GM23338 (cell line): Measurements from ENCODE around the gene FOXL2. TPM values are rescaled to one million over a fixed set of nuclear protein-coding genes. Genes with fewer than 3 reads are reported as not detected.

Experiments used
- ATAC-seq: fragments of 200-7000 bp; cut with Tn5 transposase; 3 replicates; pipeline ENCODE4 v1.9.1; 2020
- DNase-seq: peaks from one replicate; pipeline ENCODE4 v3.0.0-alpha.2; 2015; ENCODE audit warnings: low spot score
- H2AFZ ChIP-seq: fragments of 200-600 bp; sonication (generic); 2 replicates; pipeline ENCODE4 v1.8.0; 2016; ENCODE audit warnings: antibody characterized with exemption, mild to moderate bottlenecking, moderate library complexity
- H3F3A ChIP-seq: fragments of 200-600 bp; sonication (generic); replicated peaks from 2 replicates; pipeline ENCODE4 v1.8.0; 2017; ENCODE audit warnings: antibody characterized with exemption, mixed run types, low read depth
- H3K27ac ChIP-seq: fragments of 200-600 bp; sonication (generic); 2 replicates; pipeline ENCODE4 v1.6.1; 2016; ENCODE audit warnings: low read depth
- H3K27me3 ChIP-seq: fragments of 200-600 bp; sonication (generic); 2 replicates; pipeline ENCODE4 v1.8.0; 2016; ENCODE audit warnings: mild to moderate bottlenecking, mixed run types, moderate library complexity; ENCODE audit not compliant: insufficient read depth
- H3K36me3 ChIP-seq: fragments of 200-600 bp; sonication (generic); 2 replicates; pipeline ENCODE4 v1.8.0; 2016; ENCODE audit warnings: mild to moderate bottlenecking; ENCODE audit not compliant: insufficient read depth
- H3K4me1 ChIP-seq: fragments of 200-600 bp; sonication (generic); 2 replicates; pipeline ENCODE4 v1.8.0; 2016; ENCODE audit warnings: mild to moderate bottlenecking, moderate library complexity; ENCODE audit not compliant: insufficient read depth
- H3K4me2 ChIP-seq: fragments of 200-600 bp; sonication (generic); 2 replicates; pipeline ENCODE4 v1.7.1; 2017; ENCODE audit warnings: mixed run types
- H3K4me3 ChIP-seq: fragments of 200-600 bp; sonication (generic); 2 replicates; pipeline ENCODE4 v1.6.1; 2016; ENCODE audit warnings: mixed run types
- H3K79me2 ChIP-seq: fragments of 200-600 bp; sonication (generic); replicated peaks from 2 replicates; pipeline ENCODE4 v1.8.0; 2017; ENCODE audit warnings: mild to moderate bottlenecking; ENCODE audit not compliant: insufficient read depth
- H3K9me2 ChIP-seq: fragments of 200-600 bp; sonication (generic); 2 replicates; pipeline ENCODE4 v1.8.0; 2017; ENCODE audit not compliant: insufficient read depth
- H4K20me1 ChIP-seq: fragments of 200-600 bp; sonication (generic); replicated peaks from 2 replicates; pipeline ENCODE4 v1.8.0; 2017; ENCODE audit warnings: mild to moderate bottlenecking; ENCODE audit not compliant: insufficient read depth
- H3K27ac Mint-ChIP-seq: 2 replicates; pipeline ENCODE4 v1.8.0; 2020; ENCODE audit warnings: inconsistent platforms, mild to moderate bottlenecking, moderate library complexity, mixed read lengths
- H3K27me3 Mint-ChIP-seq: 3 replicates; pipeline ENCODE4 v1.8.0; 2022; ENCODE audit warnings: low read depth, mild to moderate bottlenecking, moderate library complexity, mixed read lengths, inconsistent platforms; ENCODE audit not compliant: insufficient read depth, poor library complexity
- H3K36me3 Mint-ChIP-seq: 3 replicates; pipeline ENCODE4 v1.8.0; 2021; ENCODE audit warnings: low read depth, mild to moderate bottlenecking, inconsistent platforms, moderate library complexity, mixed read lengths
- H3K4me1 Mint-ChIP-seq: 3 replicates; pipeline ENCODE4 v1.8.0; 2020; ENCODE audit warnings: mild to moderate bottlenecking, inconsistent platforms, mixed read lengths
- H3K4me3 Mint-ChIP-seq: 3 replicates; pipeline ENCODE4 v1.8.0; 2021; ENCODE audit warnings: moderate library complexity, mild to moderate bottlenecking, inconsistent platforms, mixed read lengths
- H3K9me3 Mint-ChIP-seq: 3 replicates; pipeline ENCODE4 v1.8.0; 2020; ENCODE audit warnings: moderate library complexity, mild to moderate bottlenecking, inconsistent platforms, mixed read lengths
- CREB1 ChIP-seq: fragments of 250-450 bp; sonication (Bioruptor Pico); IDR thresholded peaks from 2 replicates; pipeline ENCODE4 v1.5.0; 2020; ENCODE audit warnings: low read depth, mild to moderate bottlenecking, moderate library complexity
- EZH2 ChIP-seq: fragments of 200-600 bp; sonication (generic); IDR thresholded peaks from one replicate; pipeline ENCODE4 v1.8.0; 2017; ENCODE audit warnings: antibody characterized with exemption, mild to moderate bottlenecking, low read depth; ENCODE audit not compliant: unreplicated experiment
- EZH2phosphoT487 ChIP-seq: fragments of 200-600 bp; sonication (generic); IDR thresholded peaks from one replicate; pipeline ENCODE4 v1.8.1; 2018; ENCODE audit warnings: antibody characterized with exemption; ENCODE audit not compliant: unreplicated experiment
- JUNB ChIP-seq: IDR thresholded peaks from one replicate; pipeline ENCODE4 v1.6.1; 2016; ENCODE audit warnings: antibody characterized with exemption; ENCODE audit not compliant: unreplicated experiment
- NANOG ChIP-seq: IDR thresholded peaks from 2 replicates; pipeline ENCODE4 v1.6.1; 2016; ENCODE audit warnings: antibody characterized with exemption, borderline replicate concordance
- POLR2AphosphoS5 ChIP-seq: IDR thresholded peaks from 2 replicates; pipeline ENCODE4 v1.6.1; 2016; ENCODE audit warnings: antibody characterized with exemption, low read depth
- STAT1 ChIP-seq: IDR thresholded peaks from one replicate; pipeline ENCODE4 v1.6.1; 2016; ENCODE audit warnings: antibody characterized with exemption; ENCODE audit not compliant: unreplicated experiment
- ZNF114 ChIP-seq: fragments of 250-450 bp; sonication (Bioruptor Pico); IDR thresholded peaks from 2 replicates; pipeline ENCODE4 v1.5.0; 2020; ENCODE audit warnings: mild to moderate bottlenecking, moderate library complexity
- ZNF331 ChIP-seq: fragments of 250-450 bp; sonication (Bioruptor Pico); IDR thresholded peaks from 2 replicates; pipeline ENCODE4 v1.5.0; 2020; ENCODE audit warnings: low read depth, mild to moderate bottlenecking, moderate library complexity
- polyA plus RNA-seq: library from polyadenylated mRNA; unstranded; fragments of >200 nt; fragmentation: Nextera tagmentation; extraction: Ambion mirVana; gene quantifications from 2 replicates; pipeline ENCODE4 v1.2.1, GENCODE V29; 2016
- total RNA-seq: library from RNA; depleted of rRNA; stranded (reverse); fragments of >200 nt; shearing (Covaris generic); gene quantifications from 2 replicates; pipeline ENCODE4 v1.2.3, GENCODE V29; 2014
- TF ChIP-seq, protein P1 (sequence below): IDR thresholded peaks from one replicate; pipeline ENCODE4 v1.6.1; 2018; ENCODE audit warnings: antibody characterized with exemption; ENCODE audit not compliant: unreplicated experiment
- TF ChIP-seq, protein P2 (sequence below): fragments of 250-450 bp; sonication (Bioruptor Pico); IDR thresholded peaks from 2 replicates; pipeline ENCODE4 v1.5.0; 2020; ENCODE audit warnings: mild to moderate bottlenecking, moderate library complexity
- TF ChIP-seq, protein P3 (sequence below), 2 experiments: fragments of 200-600 bp in 1 of 2; sonication (generic) in 1 of 2; conservative IDR thresholded peaks; 2 replicates each; pipeline versions ENCODE4 v1.5.1 to v1.6.1; 2016 to 2017; ENCODE audit warnings: antibody characterized with exemption in 2 of 2, low read depth in 2 of 2, mild to moderate bottlenecking in 2 of 2, moderate library complexity in 1 of 2
- TF ChIP-seq, protein P4 (sequence below): IDR thresholded peaks from 2 replicates; pipeline ENCODE4 v1.6.1; 2016; ENCODE audit warnings: antibody characterized with exemption

Gene FOXL2
- total and polyA plus RNA-seq, 2 experiments from 2014 or later: 0.89 to 3.5 TPM

DNA sequence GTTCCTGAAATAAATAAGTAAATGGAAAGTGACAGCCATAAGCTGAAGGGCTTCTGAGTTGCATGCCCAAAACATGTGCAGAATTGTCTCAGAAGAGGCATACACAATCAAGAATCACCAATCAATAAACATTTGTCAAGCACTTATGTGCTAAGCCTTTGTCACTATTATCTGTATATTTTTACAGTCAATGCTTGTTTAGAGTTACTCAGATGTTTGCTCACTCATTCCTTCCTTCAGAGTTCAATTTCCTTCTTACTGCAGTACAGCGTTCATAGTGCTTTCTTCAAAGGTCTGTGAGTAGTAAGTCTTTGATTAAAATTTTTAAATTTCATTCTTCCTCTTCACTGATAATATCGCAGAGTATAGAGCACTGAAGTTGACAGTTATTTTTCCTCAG is 17.3 kb upstream of the FOXL2 start:
- Histone ChIP-seq H3F3A (no peaks in the 10 kb centered on the region), H3K36me3 (no peaks in the 10 kb centered on the region), H3K4me3 (no peak overlapping the region), H3K27ac (no peak overlapping the region), H3K4me1 (no peaks in the 10 kb centered on the region), H3K27me3 (peaks cover 14% of the 10 kb centered on the region), H3K9me2 (no peaks in the 10 kb centered on the region), H3K79me2 (no peaks in the 10 kb centered on the region), H2AFZ (no peak overlapping the region), H3K4me2 (no peak overlapping the region), H4K20me1 (no peaks in the 10 kb centered on the region)
- peaks cover 9% of the 10 kb centered on the region for H3K36me3 Mint-ChIP-seq
- ATAC-seq (no peak), DNase-seq (no peak)
- TF ChIP-seq, protein P1, sequence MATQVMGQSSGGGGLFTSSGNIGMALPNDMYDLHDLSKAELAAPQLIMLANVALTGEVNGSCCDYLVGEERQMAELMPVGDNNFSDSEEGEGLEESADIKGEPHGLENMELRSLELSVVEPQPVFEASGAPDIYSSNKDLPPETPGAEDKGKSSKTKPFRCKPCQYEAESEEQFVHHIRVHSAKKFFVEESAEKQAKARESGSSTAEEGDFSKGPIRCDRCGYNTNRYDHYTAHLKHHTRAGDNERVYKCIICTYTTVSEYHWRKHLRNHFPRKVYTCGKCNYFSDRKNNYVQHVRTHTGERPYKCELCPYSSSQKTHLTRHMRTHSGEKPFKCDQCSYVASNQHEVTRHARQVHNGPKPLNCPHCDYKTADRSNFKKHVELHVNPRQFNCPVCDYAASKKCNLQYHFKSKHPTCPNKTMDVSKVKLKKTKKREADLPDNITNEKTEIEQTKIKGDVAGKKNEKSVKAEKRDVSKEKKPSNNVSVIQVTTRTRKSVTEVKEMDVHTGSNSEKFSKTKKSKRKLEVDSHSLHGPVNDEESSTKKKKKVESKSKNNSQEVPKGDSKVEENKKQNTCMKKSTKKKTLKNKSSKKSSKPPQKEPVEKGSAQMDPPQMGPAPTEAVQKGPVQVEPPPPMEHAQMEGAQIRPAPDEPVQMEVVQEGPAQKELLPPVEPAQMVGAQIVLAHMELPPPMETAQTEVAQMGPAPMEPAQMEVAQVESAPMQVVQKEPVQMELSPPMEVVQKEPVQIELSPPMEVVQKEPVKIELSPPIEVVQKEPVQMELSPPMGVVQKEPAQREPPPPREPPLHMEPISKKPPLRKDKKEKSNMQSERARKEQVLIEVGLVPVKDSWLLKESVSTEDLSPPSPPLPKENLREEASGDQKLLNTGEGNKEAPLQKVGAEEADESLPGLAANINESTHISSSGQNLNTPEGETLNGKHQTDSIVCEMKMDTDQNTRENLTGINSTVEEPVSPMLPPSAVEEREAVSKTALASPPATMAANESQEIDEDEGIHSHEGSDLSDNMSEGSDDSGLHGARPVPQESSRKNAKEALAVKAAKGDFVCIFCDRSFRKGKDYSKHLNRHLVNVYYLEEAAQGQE: no peak
- TF ChIP-seq CREB1 (CRISPR knock-in tag) (no peak), POLR2AphosphoS5 (no peak), EZH2phosphoT487 (no peak), JUNB (no peak), ZNF331 (CRISPR knock-in tag) (no peak), STAT1 (no peak), NANOG (no peak), ZNF114 (CRISPR knock-in tag) (no peak), EZH2 (no peak)
- TF ChIP-seq, protein P2, sequence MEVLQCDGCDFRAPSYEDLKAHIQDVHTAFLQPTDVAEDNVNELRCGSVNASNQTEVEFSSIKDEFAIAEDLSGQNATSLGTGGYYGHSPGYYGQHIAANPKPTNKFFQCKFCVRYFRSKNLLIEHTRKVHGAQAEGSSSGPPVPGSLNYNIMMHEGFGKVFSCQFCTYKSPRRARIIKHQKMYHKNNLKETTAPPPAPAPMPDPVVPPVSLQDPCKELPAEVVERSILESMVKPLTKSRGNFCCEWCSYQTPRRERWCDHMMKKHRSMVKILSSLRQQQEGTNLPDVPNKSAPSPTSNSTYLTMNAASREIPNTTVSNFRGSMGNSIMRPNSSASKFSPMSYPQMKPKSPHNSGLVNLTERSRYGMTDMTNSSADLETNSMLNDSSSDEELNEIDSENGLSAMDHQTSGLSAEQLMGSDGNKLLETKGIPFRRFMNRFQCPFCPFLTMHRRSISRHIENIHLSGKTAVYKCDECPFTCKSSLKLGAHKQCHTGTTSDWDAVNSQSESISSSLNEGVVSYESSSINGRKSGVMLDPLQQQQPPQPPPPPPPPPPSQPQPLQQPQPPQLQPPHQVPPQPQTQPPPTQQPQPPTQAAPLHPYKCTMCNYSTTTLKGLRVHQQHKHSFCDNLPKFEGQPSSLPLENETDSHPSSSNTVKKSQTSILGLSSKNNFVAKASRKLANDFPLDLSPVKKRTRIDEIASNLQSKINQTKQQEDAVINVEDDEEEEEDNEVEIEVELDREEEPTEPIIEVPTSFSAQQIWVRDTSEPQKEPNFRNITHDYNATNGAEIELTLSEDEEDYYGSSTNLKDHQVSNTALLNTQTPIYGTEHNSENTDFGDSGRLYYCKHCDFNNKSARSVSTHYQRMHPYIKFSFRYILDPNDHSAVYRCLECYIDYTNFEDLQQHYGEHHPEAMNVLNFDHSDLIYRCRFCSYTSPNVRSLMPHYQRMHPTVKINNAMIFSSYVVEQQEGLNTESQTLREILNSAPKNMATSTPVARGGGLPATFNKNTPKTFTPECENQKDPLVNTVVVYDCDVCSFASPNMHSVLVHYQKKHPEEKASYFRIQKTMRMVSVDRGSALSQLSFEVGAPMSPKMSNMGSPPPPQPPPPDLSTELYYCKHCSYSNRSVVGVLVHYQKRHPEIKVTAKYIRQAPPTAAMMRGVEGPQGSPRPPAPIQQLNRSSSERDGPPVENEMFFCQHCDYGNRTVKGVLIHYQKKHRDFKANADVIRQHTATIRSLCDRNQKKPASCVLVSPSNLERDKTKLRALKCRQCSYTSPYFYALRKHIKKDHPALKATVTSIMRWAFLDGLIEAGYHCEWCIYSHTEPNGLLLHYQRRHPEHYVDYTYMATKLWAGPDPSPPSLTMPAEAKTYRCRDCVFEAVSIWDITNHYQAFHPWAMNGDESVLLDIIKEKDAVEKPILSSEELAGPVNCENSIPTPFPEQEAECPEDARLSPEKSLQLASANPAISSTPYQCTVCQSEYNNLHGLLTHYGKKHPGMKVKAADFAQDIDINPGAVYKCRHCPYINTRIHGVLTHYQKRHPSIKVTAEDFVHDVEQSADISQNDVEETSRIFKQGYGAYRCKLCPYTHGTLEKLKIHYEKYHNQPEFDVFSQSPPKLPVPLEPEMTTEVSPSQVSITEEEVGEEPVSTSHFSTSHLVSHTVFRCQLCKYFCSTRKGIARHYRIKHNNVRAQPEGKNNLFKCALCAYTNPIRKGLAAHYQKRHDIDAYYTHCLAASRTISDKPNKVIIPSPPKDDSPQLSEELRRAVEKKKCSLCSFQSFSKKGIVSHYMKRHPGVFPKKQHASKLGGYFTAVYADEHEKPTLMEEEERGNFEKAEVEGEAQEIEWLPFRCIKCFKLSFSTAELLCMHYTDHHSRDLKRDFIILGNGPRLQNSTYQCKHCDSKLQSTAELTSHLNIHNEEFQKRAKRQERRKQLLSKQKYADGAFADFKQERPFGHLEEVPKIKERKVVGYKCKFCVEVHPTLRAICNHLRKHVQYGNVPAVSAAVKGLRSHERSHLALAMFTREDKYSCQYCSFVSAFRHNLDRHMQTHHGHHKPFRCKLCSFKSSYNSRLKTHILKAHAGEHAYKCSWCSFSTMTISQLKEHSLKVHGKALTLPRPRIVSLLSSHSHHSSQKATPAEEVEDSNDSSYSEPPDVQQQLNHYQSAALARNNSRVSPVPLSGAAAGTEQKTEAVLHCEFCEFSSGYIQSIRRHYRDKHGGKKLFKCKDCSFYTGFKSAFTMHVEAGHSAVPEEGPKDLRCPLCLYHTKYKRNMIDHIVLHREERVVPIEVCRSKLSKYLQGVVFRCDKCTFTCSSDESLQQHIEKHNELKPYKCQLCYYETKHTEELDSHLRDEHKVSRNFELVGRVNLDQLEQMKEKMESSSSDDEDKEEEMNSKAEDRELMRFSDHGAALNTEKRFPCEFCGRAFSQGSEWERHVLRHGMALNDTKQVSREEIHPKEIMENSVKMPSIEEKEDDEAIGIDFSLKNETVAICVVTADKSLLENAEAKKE: no peak
- TF ChIP-seq, protein P3, sequence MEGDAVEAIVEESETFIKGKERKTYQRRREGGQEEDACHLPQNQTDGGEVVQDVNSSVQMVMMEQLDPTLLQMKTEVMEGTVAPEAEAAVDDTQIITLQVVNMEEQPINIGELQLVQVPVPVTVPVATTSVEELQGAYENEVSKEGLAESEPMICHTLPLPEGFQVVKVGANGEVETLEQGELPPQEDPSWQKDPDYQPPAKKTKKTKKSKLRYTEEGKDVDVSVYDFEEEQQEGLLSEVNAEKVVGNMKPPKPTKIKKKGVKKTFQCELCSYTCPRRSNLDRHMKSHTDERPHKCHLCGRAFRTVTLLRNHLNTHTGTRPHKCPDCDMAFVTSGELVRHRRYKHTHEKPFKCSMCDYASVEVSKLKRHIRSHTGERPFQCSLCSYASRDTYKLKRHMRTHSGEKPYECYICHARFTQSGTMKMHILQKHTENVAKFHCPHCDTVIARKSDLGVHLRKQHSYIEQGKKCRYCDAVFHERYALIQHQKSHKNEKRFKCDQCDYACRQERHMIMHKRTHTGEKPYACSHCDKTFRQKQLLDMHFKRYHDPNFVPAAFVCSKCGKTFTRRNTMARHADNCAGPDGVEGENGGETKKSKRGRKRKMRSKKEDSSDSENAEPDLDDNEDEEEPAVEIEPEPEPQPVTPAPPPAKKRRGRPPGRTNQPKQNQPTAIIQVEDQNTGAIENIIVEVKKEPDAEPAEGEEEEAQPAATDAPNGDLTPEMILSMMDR (conservative IDR thresholded peaks at IDR 0.05; ENCODE audit: low read depth in 2 of 2): no peak
- TF ChIP-seq, protein P4, sequence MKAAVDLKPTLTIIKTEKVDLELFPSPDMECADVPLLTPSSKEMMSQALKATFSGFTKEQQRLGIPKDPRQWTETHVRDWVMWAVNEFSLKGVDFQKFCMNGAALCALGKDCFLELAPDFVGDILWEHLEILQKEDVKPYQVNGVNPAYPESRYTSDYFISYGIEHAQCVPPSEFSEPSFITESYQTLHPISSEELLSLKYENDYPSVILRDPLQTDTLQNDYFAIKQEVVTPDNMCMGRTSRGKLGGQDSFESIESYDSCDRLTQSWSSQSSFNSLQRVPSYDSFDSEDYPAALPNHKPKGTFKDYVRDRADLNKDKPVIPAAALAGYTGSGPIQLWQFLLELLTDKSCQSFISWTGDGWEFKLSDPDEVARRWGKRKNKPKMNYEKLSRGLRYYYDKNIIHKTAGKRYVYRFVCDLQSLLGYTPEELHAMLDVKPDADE: no peak
- H3K9me3 Mint-ChIP-seq: peaks cover 21% of the 10 kb centered on the region
- H3K27me3 Mint-ChIP-seq: peaks cover 13% of the 10 kb centered on the region
- H3K27ac Mint-ChIP-seq: no peak overlapping the region
- no peak overlapping the region for H3K4me3 Mint-ChIP-seq
- peaks cover 2% of the 10 kb centered on the region; the same call in 2 of the 3 replicates for H3K4me1 Mint-ChIP-seq
